H1 (cell line): ENCODE results near the gene SMTN.

ENCODE experiments used
- CEBPB ChIP-seq: IDR thresholded peaks from 2 replicates; pipeline ENCODE4 v1.6.1; 2012; ENCODE audit warnings: low read depth, low read length
- CTCF ChIP-seq, 3 experiments: IDR thresholded peaks; 1 replicate in 2 of 3; 2 replicates in 1 of 3; pipeline versions ENCODE4 v1.5.1 to v1.6.1; 2011; ENCODE audit warnings: low read length in 3 of 3, mild to moderate bottlenecking in 3 of 3, inconsistent platforms in 2 of 3, low read depth in 1 of 3, moderate library complexity in 1 of 3; ENCODE audit not compliant: insufficient read depth in 1 of 3; ENCODE audit errors: control extremely low read depth in 1 of 3
- E2F6 ChIP-seq: IDR thresholded peaks from 2 replicates; pipeline ENCODE4 v1.6.1; 2012; ENCODE audit warnings: inconsistent platforms
- EZH2 ChIP-seq: fragments of 200-600 bp; sonication (generic); IDR thresholded peaks from 2 replicates; pipeline ENCODE4 v1.7.1; 2012; ENCODE audit warnings: low read depth, mild to moderate bottlenecking, moderate library complexity, low read length, inconsistent platforms; ENCODE audit not compliant: severe bottlenecking
- HDAC6 ChIP-seq: IDR thresholded peaks from one replicate; pipeline ENCODE4 v1.7.1; 2012; ENCODE audit warnings: low read depth, mild to moderate bottlenecking, inconsistent platforms, low read length, moderate library complexity
- JUND ChIP-seq: IDR thresholded peaks from 2 replicates; pipeline ENCODE4 v1.6.1; 2011; ENCODE audit warnings: mild to moderate bottlenecking, improper control_type of control experiment, low read length
- PHF8 ChIP-seq: fragments of 200-600 bp; sonication (generic); conservative IDR thresholded peaks from 2 replicates; pipeline ENCODE4 v1.7.1; 2012; ENCODE audit warnings: low read depth, mild to moderate bottlenecking, inconsistent platforms, low read length, moderate library complexity
- POLR2A ChIP-seq, 2 experiments: IDR thresholded peaks; 1 replicate in 1 of 2; 2 replicates in 1 of 2; pipeline ENCODE4 v1.6.1; 2011; ENCODE audit warnings: low read depth in 2 of 2, low read length in 2 of 2, mild to moderate bottlenecking in 2 of 2; ENCODE audit errors: control extremely low read depth in 1 of 2
- POLR2AphosphoS5 ChIP-seq: IDR thresholded peaks from 2 replicates; pipeline ENCODE4 v1.6.1; 2011; ENCODE audit warnings: low read depth, low read length
- RFX5 ChIP-seq: IDR thresholded peaks from 2 replicates; pipeline ENCODE4 v1.6.1; 2011; ENCODE audit warnings: low read depth, low read length, improper control_type of control experiment, borderline replicate concordance
- SAP30 ChIP-seq: fragments of 300-600 bp; sonication (generic); IDR thresholded peaks from 2 replicates; pipeline ENCODE4 v1.7.1; 2012; ENCODE audit warnings: low read length, moderate library complexity, mild to moderate bottlenecking, inconsistent platforms; ENCODE audit not compliant: insufficient read depth, insufficient replicate concordance
- SUZ12 ChIP-seq: fragments of 200-600 bp; sonication (generic); IDR thresholded peaks from 2 replicates; pipeline ENCODE4 v1.6.1; 2012; ENCODE audit warnings: mild to moderate bottlenecking, inconsistent platforms, low read length, moderate library complexity, mixed read lengths
- TEAD4 ChIP-seq: IDR thresholded peaks from 2 replicates; pipeline ENCODE4 v1.6.1; 2012; ENCODE audit warnings: low read depth, low read length, inconsistent platforms, mixed read lengths
- YY1 ChIP-seq: IDR thresholded peaks from 2 replicates; pipeline ENCODE4 v1.6.1; 2011; ENCODE audit warnings: low read depth, mild to moderate bottlenecking, low read length

- TF ChIP-seq CTCF (IDR thresholded peaks at IDR 0.05; ENCODE audit: control extremely low read depth in 1 of 3, insufficient read depth in 1 of 3, low read depth in 1 of 3, low read length in 3 of 3) = no peak
- TF ChIP-seq EZH2 = no peak
- TF ChIP-seq PHF8 = no peak
- TF ChIP-seq JUND = no peak
- no peak for TF ChIP-seq SAP30
- TF ChIP-seq SUZ12 = no peak
- no peak for TF ChIP-seq HDAC6
- no peak for TF ChIP-seq POLR2AphosphoS5
- no peak for TF ChIP-seq YY1
- TF ChIP-seq CEBPB = no peak
- no peak for TF ChIP-seq POLR2A (IDR thresholded peaks at IDR 0.05; ENCODE audit: control extremely low read depth in 1 of 2, low read depth in 2 of 2, low read length in 2 of 2)
- TF ChIP-seq E2F6 = no peak
- no peak for TF ChIP-seq RFX5
- no peak for TF ChIP-seq TEAD4
These were observed 10.2 kb downstream of the SMTN start for GRCh38 chr22:31091106-31091975.
